Astrocyte of the spinal cord (primary cell): ENCODE data around the gene TTC39A.

Experiments used
- DNase-seq: peaks from one replicate; pipeline ENCODE4 v3.0.0; 2011; ENCODE audit warnings: low read depth, low spot score
- H3K4me3 ChIP-seq: 2 replicates; pipeline ENCODE4 v1.5.1; 2011; ENCODE audit warnings: low read depth, mild to moderate bottlenecking, low read length, moderate library complexity
- CTCF ChIP-seq: IDR thresholded peaks from 2 replicates; pipeline ENCODE4 v1.5.1; 2012; ENCODE audit warnings: low read depth, mild to moderate bottlenecking, low read length, inconsistent platforms
- in situ Hi-C: cut with HindIII; loops from 2 replicates; pipeline ENCODE4 v1.10.0; 2017; ENCODE audit warnings: low sequenced_read_pairs

The TTC39A gene

GRCh38 chr1:51320967-51321923, 9.1 kb downstream of the TTC39A start:
- in situ Hi-C loops = no loop called here
- DNase-seq = no peak
- no peak for TF ChIP-seq CTCF
- H3K4me3 ChIP-seq = no peak overlapping the region

- DNase-seq = no peak
- in situ Hi-C loops = no loop called here
- no peak for TF ChIP-seq CTCF
- H3K4me3 ChIP-seq = no peak overlapping the region
Observed at GRCh38 chr1:51317798-51318197, 12.6 kb downstream of the TTC39A start.

GRCh38 chr1:51316846-51317120, 13.6 kb downstream of the TTC39A start:
- in situ Hi-C loops = no loop called here
- no peak overlapping the region for H3K4me3 ChIP-seq
- DNase-seq = peak; percentile 35
- TF ChIP-seq CTCF = no peak

- no peak for TF ChIP-seq CTCF
- in situ Hi-C loops = no loop called here
- H3K4me3 ChIP-seq = no peak overlapping the region
- DNase-seq = no peak
Observed at GRCh38 chr1:51316113-51316845, 14.1 kb downstream of the TTC39A start.

GRCh38 chr1:51314974-51315373, 15.4 kb downstream of the TTC39A start:
- no peak for DNase-seq
- no peak for TF ChIP-seq CTCF
- in situ Hi-C loops = no loop called here

GRCh38 chr1:51313961-51314777, 16.2 kb downstream of the TTC39A start:
- no peak overlapping the region for H3K4me3 ChIP-seq
- in situ Hi-C loops = no loop called here
- no peak for TF ChIP-seq CTCF
- DNase-seq = peak; percentile 74

More at GRCh38 chr1:51314974-51315373, 15.4 kb downstream of the TTC39A start:
- no peak overlapping the region for H3K4me3 ChIP-seq
